ENCODE results near the gene RHOU.

Gene RHOU

GRCh38 chr1:228737601-228738041 lies 2.3 kb downstream of the RHOU start:
- TF ChIP-seq, protein P1, sequence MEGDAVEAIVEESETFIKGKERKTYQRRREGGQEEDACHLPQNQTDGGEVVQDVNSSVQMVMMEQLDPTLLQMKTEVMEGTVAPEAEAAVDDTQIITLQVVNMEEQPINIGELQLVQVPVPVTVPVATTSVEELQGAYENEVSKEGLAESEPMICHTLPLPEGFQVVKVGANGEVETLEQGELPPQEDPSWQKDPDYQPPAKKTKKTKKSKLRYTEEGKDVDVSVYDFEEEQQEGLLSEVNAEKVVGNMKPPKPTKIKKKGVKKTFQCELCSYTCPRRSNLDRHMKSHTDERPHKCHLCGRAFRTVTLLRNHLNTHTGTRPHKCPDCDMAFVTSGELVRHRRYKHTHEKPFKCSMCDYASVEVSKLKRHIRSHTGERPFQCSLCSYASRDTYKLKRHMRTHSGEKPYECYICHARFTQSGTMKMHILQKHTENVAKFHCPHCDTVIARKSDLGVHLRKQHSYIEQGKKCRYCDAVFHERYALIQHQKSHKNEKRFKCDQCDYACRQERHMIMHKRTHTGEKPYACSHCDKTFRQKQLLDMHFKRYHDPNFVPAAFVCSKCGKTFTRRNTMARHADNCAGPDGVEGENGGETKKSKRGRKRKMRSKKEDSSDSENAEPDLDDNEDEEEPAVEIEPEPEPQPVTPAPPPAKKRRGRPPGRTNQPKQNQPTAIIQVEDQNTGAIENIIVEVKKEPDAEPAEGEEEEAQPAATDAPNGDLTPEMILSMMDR (IDR thresholded peaks at IDR 0.05; ENCODE audit: low read depth, low read length) = no peak

DNA sequence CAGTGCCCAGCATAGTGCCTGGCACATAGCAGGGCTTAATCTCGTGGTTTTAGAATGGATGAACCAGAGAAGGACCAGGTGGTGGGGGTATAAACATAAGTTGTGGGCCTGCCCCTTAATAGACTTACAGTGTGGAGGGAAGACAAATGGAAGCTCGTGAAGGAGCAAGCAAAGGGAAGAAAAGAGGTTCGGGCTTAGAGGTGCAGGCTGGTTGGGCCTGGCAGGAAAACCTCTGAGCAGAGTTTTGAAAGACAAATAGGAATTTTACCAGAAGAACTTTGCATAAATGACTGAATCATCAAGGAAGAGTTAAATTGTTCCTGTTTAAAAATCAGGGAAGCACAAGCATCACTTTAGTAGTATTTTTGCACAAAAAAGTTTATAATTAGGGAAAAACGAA lies 4.5 kb downstream of the RHOU start:
- DNase-seq (ENCODE audit: extremely low read depth, low read depth) = no peak
- TF ChIP-seq, protein P1 (IDR thresholded peaks at IDR 0.05; ENCODE audit: low read depth, low read length) = no peak

More at GRCh38 chr1:228737601-228738041, 2.3 kb downstream of the RHOU start:
- DNase-seq (ENCODE audit: extremely low read depth, low read depth) = no peak

DNA sequence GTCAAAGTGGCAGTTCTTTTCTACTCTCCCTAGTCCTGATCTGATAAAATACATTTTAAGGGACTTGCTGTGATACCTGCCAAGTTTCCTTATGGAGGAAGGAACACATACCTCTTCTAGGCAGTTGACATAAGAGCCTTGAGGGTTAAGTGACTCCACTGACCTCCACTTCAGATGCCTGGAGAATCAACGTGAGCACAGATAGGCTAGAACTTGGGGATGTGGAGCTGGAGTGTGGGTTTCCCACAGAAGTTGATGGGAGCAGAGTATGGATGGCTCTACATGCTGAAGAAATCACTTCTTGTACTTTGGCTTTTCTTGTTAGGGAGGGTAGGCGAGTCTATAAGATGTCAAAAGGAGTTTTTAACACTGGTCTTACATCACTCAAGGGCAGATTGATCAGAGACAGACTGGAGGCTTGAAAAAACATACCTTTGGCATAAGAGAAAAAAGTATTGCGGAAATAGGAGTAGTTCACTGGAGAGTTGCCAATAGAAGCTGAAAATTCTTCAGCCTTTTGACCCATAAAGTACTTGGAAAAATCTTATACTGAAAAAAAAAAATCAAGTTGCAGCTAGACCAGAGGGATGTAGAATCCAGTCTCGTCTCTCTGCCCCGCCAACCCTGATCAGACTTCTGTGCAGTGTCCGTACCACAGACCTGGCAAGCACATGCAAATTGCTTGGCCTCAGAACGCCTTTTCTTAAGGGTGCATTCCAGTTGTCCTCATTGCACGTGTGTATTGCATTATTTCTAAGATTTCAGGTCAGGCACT lies 5.5 kb downstream of the RHOU start:
- no peak for DNase-seq (ENCODE audit: extremely low read depth, low read depth)
- TF ChIP-seq, protein P1 (IDR thresholded peaks at IDR 0.05; ENCODE audit: low read depth, low read length) = no peak

- DNase-seq (ENCODE audit: extremely low read depth, low read depth) = no peak
- TF ChIP-seq, protein P1 (IDR thresholded peaks at IDR 0.05; ENCODE audit: low read depth, low read length) = no peak
These were observed 7.1 kb downstream of the RHOU start for GRCh38 chr1:228742281-228742860.

DNA sequence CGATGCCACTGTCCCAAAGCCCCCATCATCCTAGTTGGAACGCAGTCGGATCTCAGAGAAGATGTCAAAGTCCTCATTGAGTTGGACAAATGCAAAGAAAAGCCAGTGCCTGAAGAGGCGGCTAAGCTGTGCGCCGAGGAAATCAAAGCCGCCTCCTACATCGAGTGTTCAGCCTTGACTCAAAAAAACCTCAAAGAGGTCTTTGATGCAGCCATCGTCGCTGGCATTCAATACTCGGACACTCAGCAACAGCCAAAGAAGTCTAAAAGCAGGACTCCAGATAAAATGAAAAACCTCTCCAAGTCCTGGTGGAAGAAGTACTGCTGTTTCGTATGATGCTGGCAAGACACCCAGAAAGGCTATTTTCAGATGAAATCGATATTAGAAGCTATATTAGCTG lies 8.1 kb downstream of the RHOU start:
- TF ChIP-seq, protein P1 (IDR thresholded peaks at IDR 0.05; ENCODE audit: low read depth, low read length) = no peak
- no peak for DNase-seq (ENCODE audit: extremely low read depth, low read depth)

GRCh38 chr1:228744356-228744755 lies 9.1 kb downstream of the RHOU start:
- no peak for DNase-seq (ENCODE audit: extremely low read depth, low read depth)
- TF ChIP-seq, protein P1 (IDR thresholded peaks at IDR 0.05; ENCODE audit: low read depth, low read length) = no peak

DNA sequence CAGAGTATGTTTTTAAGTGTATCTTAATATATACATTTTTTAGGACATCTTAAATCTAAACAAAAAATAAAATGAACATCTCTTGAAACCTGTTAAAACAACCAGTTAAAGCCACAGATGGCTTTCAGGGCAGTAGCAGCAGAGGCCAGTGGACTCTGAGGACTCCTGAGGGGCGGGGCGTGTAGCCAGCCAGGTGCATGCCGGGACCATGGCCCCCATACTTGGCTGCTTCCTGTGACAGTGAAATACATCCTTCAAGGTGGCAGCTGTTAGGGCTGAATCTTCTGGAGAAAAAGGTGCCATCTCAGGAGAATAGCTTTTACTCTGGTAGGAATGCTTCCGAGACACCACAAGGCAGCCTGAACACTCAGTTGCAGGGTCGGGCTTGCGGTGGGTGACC lies 9.6 kb downstream of the RHOU start:
- TF ChIP-seq, protein P1 (IDR thresholded peaks at IDR 0.05; ENCODE audit: low read depth, low read length) = no peak
- DNase-seq (ENCODE audit: extremely low read depth, low read depth) = no peak
